Measurements from ENCODE around the gene CABP1. TPM values are rescaled to one million over a fixed set of nuclear protein-coding genes. Genes with fewer than 3 reads are reported as not detected.
"Not testable (repeated sequence)": the region's sequence is repeated elsewhere in the genome, so short reads cannot be mapped to it uniquely, and the experiment has no call there.

Gene CABP1
- total and polyA plus RNA-seq, 9 donors: 0.33 to 2.6 (median 0.82) TPM; not detected in 1

GRCh38 chr12:120597861-120598260 lies 42.6 kb upstream of the CABP1 start:
- Histone ChIP-seq H3K27ac (no peak overlapping the region), H3K4me1 (ENCODE audit: insufficient read depth) (no peaks in the 10 kb centered on the region), H3K4me3 (no peak overlapping the region), H3K27me3 (no peaks in the 10 kb centered on the region), H3K9me3 (no peaks in the 10 kb centered on the region), H3K36me3 (no peaks in the 10 kb centered on the region)
- no peak for DNase-seq
- intact Hi-C loops (cut with DNase I): no loop called here
- WGBS, 3 donors: 48 to 59% (median 56%) methylated on average over 3 of the region's 3 CpGs
- TF ChIP-seq POLR2A (IDR thresholded peaks at IDR 0.05): no peak
- no peak for TF ChIP-seq CTCF (IDR thresholded peaks at IDR 0.05)
- TF ChIP-seq EP300 (IDR thresholded peaks at IDR 0.05): no peak

GRCh38 chr12:120598674-120599463 lies 41.6 kb upstream of the CABP1 start:
- Histone ChIP-seq H3K4me1 (ENCODE audit: insufficient read depth) (no peaks in the 10 kb centered on the region), H3K9me3 (no peaks in the 10 kb centered on the region), H3K36me3 (no peaks in the 10 kb centered on the region), H3K4me3 (no peak overlapping the region), H3K27ac (no peak overlapping the region), H3K27me3 (no peaks in the 10 kb centered on the region)
- 41 to 52% (median 41%) methylated on average over 13 of the region's 13 CpGs for WGBS, 3 donors
- no peak for TF ChIP-seq POLR2A (IDR thresholded peaks at IDR 0.05)
- no peak for TF ChIP-seq CTCF (IDR thresholded peaks at IDR 0.05)
- intact Hi-C loops (cut with DNase I): no loop called here
- no peak for DNase-seq

- Histone ChIP-seq H3K27ac (no peak overlapping the region), H3K4me1 (ENCODE audit: insufficient read depth) (no peaks in the 10 kb centered on the region), H3K9me3 (no peaks in the 10 kb centered on the region), H3K36me3 (no peaks in the 10 kb centered on the region), H3K4me3 (no peak overlapping the region), H3K27me3 (no peaks in the 10 kb centered on the region)
- intact Hi-C loops (cut with DNase I): no loop called here
- DNase-seq: no peak
- TF ChIP-seq POLR2A (IDR thresholded peaks at IDR 0.05): no peak
- TF ChIP-seq EP300 (IDR thresholded peaks at IDR 0.05): no peak
- no peak for TF ChIP-seq CTCF (IDR thresholded peaks at IDR 0.05)
- 71 to 74% (median 71%) methylated on average over 23 of the region's 23 CpGs for WGBS, 3 donors
These were observed 40.5 kb upstream of the CABP1 start for GRCh38 chr12:120599672-120600552.

GRCh38 chr12:120602416-120602815 lies 38.0 kb upstream of the CABP1 start:
- H3K27ac ChIP-seq; intact Hi-C loops (cut with DNase I): not testable (repeated sequence)
- WGBS, 3 donors: 65 to 68% (median 65%) methylated on average over 5 of the region's 5 CpGs

More at GRCh38 chr12:120602416-120602815, 38.0 kb upstream of the CABP1 start:
- not testable (repeated sequence) for H3K36me3 ChIP-seq; H3K4me1 ChIP-seq (ENCODE audit: insufficient read depth); DNase-seq; H3K27me3 ChIP-seq; H3K9me3 ChIP-seq; H3K4me3 ChIP-seq
